Tibial artery (tissue), 4 donors: ENCODE results near the gene DLGAP1.

Source experiments
- DNase-seq, 2 donors: peaks; one replicate each; pipeline ENCODE4 v3.0.0-alpha.2; 2019
- H3K27ac ChIP-seq, 2 donors: fragments of 200-600 bp; sonication (generic) in 1 of 2; 1 replicate in 1 of 2; 2 replicates in 1 of 2; pipeline ENCODE4 v1.5.1; 2018 to 2019; ENCODE audit warnings: mild to moderate bottlenecking in 1 of 2
- H3K27me3 ChIP-seq, 2 donors: fragments of 200-600 bp; sonication (generic) in 1 of 2; one replicate each; pipeline versions ENCODE4 v1.5.1 to v1.6.0; 2016 to 2019
- H3K36me3 ChIP-seq, 3 donors: fragments of 200-600 bp; sonication (generic) in 2 of 3; one replicate each; pipeline ENCODE4 v1.5.1; 2016 to 2019; ENCODE audit warnings: mild to moderate bottlenecking in 2 of 3
- H3K4me1 ChIP-seq, 4 donors: fragments of 200-600 bp; sonication (generic) in 2 of 4; 1 replicate in 3 of 4; 2 replicates in 1 of 4; pipeline ENCODE4 v1.5.1; 2016 to 2019
- H3K4me3 ChIP-seq, 2 donors: fragments of 200-600 bp; sonication (generic) in 1 of 2; 1 replicate in 1 of 2; 2 replicates in 1 of 2; pipeline ENCODE4 v1.5.1; 2018 to 2019; ENCODE audit warnings: mild to moderate bottlenecking in 2 of 2
- H3K9me3 ChIP-seq, 3 donors: fragments of 200-600 bp; sonication (generic) in 1 of 3; one replicate each; pipeline ENCODE4 v1.5.1; 2016 to 2019
- intact Hi-C: fragments of 100-400 bp; cut with DNase I; formaldehyde crosslinking; loops from one replicate; pipeline ENCODE4 v1.15.0; 2023; ENCODE audit warnings: low total_unique reads
- TF ChIP-seq, protein P1 (sequence below), 2 experiments: fragments of 200-600 bp in 1 of 2; fragments of 450-650 bp in 1 of 2; IDR thresholded peaks; one replicate each; pipeline ENCODE4 v1.5.1; 2017 to 2019; ENCODE audit warnings: antibody characterized with exemption in 2 of 2, mild to moderate bottlenecking in 1 of 2, moderate library complexity in 1 of 2

The DLGAP1 gene

DNA sequence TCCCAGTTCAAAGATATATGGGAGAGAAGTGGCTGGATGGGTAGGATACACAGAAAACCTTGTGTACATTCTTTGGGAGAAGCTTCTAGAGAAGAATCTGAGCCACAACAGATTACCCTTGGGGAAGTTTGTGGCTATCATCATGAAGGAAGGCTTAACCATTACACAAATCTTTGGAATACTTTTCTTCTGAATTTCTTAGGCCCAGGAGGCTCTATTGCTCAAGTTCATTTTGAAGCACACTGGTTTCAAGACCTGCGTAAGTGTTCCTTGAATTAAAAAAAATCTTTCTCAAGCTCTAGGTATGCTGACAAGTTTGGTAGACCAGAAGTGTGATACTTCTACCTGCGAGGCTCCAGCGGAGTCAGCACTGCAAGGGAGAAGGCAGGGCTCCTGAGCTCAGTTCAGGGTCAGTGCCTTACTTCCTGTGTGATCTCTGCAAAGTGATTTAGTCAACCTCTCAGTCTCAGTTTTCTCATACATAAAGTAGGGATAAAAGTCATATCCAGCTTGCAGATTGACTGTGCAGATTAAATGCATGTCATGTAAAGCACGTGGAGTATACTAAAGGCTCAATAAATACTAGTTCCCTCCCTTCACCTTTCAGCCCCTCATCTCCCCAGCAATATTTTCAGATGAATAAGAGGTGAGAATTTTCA lies 438.6 kb downstream of the DLGAP1 start:
- Histone ChIP-seq H3K27ac (no peak overlapping the region), H3K27me3 (no peaks in the 10 kb centered on the region), H3K4me3 (no peak overlapping the region), H3K36me3 (no peaks in the 10 kb centered on the region), H3K4me1 (no peaks in the 10 kb centered on the region), H3K9me3 (no peaks in the 10 kb centered on the region)
- DNase-seq = no peak
- TF ChIP-seq, protein P1, sequence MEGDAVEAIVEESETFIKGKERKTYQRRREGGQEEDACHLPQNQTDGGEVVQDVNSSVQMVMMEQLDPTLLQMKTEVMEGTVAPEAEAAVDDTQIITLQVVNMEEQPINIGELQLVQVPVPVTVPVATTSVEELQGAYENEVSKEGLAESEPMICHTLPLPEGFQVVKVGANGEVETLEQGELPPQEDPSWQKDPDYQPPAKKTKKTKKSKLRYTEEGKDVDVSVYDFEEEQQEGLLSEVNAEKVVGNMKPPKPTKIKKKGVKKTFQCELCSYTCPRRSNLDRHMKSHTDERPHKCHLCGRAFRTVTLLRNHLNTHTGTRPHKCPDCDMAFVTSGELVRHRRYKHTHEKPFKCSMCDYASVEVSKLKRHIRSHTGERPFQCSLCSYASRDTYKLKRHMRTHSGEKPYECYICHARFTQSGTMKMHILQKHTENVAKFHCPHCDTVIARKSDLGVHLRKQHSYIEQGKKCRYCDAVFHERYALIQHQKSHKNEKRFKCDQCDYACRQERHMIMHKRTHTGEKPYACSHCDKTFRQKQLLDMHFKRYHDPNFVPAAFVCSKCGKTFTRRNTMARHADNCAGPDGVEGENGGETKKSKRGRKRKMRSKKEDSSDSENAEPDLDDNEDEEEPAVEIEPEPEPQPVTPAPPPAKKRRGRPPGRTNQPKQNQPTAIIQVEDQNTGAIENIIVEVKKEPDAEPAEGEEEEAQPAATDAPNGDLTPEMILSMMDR (IDR thresholded peaks at IDR 0.05) = no peak
- intact Hi-C loops = no loop called here

DNA sequence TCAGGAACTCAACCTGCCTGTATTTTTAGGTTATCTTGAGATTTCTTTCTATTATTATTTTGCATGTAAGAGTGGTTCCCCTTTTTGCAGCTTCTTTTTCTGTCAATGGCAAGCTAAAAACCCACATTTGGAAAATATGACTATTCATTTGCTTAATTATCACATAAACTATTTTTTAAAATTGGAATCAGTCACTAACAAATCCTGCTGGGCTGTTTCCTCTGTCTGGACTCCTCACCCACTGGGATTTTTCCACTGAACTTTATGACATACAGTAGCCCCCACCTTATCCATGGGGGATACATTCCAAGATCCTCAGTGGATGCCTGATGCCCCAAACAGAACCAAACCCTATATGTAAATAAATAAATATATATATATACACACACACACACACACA lies 447.3 kb downstream of the DLGAP1 start:
- no peak overlapping the region for H3K27ac ChIP-seq
- no peaks in the 10 kb centered on the region for H3K27me3 ChIP-seq
- intact Hi-C loops = no loop called here
- no peak for DNase-seq
- no peaks in the 10 kb centered on the region for H3K36me3 ChIP-seq
- no peaks in the 10 kb centered on the region for H3K9me3 ChIP-seq
- no peak overlapping the region for H3K4me3 ChIP-seq
- peaks cover 0 to 9% (median 0%) of the 10 kb centered on the region in 4 donors for H3K4me1 ChIP-seq
- TF ChIP-seq, protein P1 (IDR thresholded peaks at IDR 0.05) = no peak

- intact Hi-C loops = no loop called here
- TF ChIP-seq, protein P1 (IDR thresholded peaks at IDR 0.05) = no peak
- Histone ChIP-seq H3K4me3 (no peak overlapping the region), H3K36me3 (no peaks in the 10 kb centered on the region), H3K27ac (no peak overlapping the region), H3K9me3 (no peaks in the 10 kb centered on the region), H3K27me3 (no peaks in the 10 kb centered on the region), H3K4me1 (peaks cover 0 to 9% (median 0%) of the 10 kb centered on the region in 4 donors)
- DNase-seq = no peak
These were observed 450.8 kb downstream of the DLGAP1 start for GRCh38 chr18:4004183-4004829.

DNA sequence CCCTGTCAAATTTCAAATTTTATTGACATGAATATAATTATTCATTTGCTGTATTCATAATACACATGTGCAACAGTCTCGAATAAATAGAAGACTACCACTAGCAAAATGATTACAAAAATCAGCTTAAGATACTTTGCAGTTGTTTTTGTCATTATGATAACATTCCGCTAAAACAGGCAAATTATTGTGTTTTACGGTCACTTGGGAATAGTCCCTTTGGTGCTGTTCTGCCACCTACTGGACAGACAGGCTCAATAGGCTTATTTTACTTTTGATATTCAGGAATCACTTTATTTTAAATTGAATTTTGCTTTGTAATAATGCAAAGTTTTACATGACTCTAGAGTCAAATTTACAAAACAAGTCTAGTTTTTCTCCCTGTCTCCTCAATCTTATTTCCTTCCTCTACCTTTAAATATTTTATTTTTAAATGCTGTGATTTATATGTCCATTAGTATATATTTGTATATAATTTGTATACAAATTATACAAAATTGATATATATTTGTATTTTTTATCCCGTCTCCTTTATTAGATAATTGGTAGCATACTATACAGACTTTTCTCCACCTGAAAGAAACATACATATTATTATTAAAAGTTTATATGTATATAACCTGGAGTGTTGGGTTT lies 456.3 kb downstream of the DLGAP1 start:
- no peaks in the 10 kb centered on the region for H3K36me3 ChIP-seq
- no peaks in the 10 kb centered on the region for H3K27me3 ChIP-seq
- H3K27ac ChIP-seq = no peak overlapping the region
- no peaks in the 10 kb centered on the region for H3K9me3 ChIP-seq
- TF ChIP-seq, protein P1 (IDR thresholded peaks at IDR 0.05) = peak; percentile 71 to 72
- intact Hi-C loops = loop anchor here (2.0 kb wide), 1 partner anchor 228 kb away; no protein-coding TSS in a partner anchor
- H3K4me3 ChIP-seq = no peak overlapping the region
- H3K4me1 ChIP-seq = peaks cover 0 to 3% (median 1%) of the 10 kb centered on the region in 4 donors
- DNase-seq = no peak

GRCh38 chr18:3995476-3996102 lies 459.5 kb downstream of the DLGAP1 start:
- Histone ChIP-seq H3K4me3 (peak overlapping the region in 1 of 2 donors; percentile 11), H3K4me1 (peaks cover 0 to 3% (median 1%) of the 10 kb centered on the region in 4 donors), H3K27ac (no peak overlapping the region), H3K27me3 (no peaks in the 10 kb centered on the region), H3K36me3 (no peaks in the 10 kb centered on the region), H3K9me3 (no peaks in the 10 kb centered on the region)
- peak in 1 of 2 donors; percentile 34 for DNase-seq
- intact Hi-C loops = no loop called here
- TF ChIP-seq, protein P1 (IDR thresholded peaks at IDR 0.05) = peak; percentile 58 to 84
